Omental fat pad (tissue), 4 donors: ENCODE data around the gene UBL4A. TPM values are rescaled to one million over a fixed set of nuclear protein-coding genes. Genes with fewer than 3 reads are reported as not detected.
A peak's percentile ranks its signal among the peaks of the same experiment; 100 is the strongest.

ENCODE experiments used
- ATAC-seq: fragments of 150-250 bp; one replicate; pipeline ENCODE4 v1.9.1; 2016; ENCODE audit warnings: mild to moderate bottlenecking, moderate library complexity; ENCODE audit not compliant: low FRiP score
- DNase-seq: peaks from one replicate; pipeline ENCODE4 v3.0.0-alpha.2; 2019; ENCODE audit warnings: low spot score
- total RNA-seq, 4 donors: library from RNA; depleted of rRNA; stranded (reverse); fragments of >200 nt; gene quantifications; one replicate each; pipeline ENCODE4 v1.1.0, GENCODE V29; 2016
- TF ChIP-seq, protein P1 (sequence below), 3 donors: fragments of 450-650 bp; IDR thresholded peaks; one replicate each; pipeline ENCODE4 v1.5.1; 2016 to 2017; ENCODE audit warnings: antibody characterized with exemption in 3 of 3, mild to moderate bottlenecking in 3 of 3, moderate library complexity in 2 of 3

UBL4A gene
- total RNA-seq, 4 donors from 2014 or later: 21.3 to 43.0 (median 34.0) TPM

DNA sequence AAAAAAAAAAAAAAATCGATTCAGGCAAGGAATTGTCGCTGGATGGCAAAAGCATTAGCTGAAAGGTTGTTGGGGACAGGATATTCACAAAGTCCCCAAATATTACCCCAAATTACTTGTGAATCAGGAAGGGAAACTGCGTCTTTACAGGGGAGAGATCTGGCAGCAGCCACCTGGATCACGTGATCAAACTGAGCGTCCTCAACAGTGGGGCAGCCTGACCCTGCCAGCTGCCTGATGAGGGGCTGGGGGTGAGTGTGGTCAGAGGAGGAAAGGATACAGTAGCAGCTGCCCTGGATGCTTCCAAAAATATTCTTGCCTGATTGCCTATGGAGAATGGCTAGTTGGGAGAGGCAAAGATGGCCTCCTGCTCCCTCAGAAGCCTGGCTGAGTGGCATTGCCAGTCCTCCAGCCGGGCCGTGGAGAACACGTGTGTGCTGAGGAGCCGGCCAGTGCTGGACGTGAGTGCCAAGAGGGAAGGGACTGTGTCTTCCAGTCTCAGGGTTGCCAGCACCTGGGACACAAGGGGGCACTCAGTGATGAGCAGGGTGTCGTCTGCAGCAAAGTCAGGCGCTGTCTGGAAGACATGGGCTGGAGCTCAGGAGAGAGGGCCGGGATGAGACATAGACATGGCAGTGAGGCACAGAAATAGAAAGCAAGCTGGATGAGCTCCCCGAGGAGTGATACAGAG is 4.4 kb downstream of the UBL4A start:
- DNase-seq (no peak), ATAC-seq (no peak)
- TF ChIP-seq, protein P1, sequence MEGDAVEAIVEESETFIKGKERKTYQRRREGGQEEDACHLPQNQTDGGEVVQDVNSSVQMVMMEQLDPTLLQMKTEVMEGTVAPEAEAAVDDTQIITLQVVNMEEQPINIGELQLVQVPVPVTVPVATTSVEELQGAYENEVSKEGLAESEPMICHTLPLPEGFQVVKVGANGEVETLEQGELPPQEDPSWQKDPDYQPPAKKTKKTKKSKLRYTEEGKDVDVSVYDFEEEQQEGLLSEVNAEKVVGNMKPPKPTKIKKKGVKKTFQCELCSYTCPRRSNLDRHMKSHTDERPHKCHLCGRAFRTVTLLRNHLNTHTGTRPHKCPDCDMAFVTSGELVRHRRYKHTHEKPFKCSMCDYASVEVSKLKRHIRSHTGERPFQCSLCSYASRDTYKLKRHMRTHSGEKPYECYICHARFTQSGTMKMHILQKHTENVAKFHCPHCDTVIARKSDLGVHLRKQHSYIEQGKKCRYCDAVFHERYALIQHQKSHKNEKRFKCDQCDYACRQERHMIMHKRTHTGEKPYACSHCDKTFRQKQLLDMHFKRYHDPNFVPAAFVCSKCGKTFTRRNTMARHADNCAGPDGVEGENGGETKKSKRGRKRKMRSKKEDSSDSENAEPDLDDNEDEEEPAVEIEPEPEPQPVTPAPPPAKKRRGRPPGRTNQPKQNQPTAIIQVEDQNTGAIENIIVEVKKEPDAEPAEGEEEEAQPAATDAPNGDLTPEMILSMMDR (IDR thresholded peaks at IDR 0.05): no peak

DNA sequence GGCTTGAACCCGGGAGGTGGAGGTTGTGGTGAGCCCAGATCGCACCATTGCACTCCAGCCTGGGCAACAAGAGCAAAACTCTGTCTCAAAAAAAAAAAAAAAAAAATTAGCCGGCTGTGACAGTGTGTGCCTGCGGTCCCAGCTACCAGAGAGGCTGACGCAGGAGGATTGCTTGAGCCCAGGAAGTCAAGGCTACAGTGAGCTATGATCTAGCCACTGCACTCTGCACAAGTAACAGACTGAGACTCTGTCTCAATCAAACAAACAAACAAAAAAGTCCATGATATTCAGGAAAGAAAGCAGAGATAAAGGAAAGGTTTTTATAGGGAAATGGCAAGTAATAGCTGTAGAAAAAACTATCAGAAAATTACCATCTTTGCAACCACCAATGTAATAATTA is 5.2 kb downstream of the UBL4A start:
- TF ChIP-seq, protein P1 (IDR thresholded peaks at IDR 0.05): no peak
- ATAC-seq: no peak
- no peak for DNase-seq

DNA sequence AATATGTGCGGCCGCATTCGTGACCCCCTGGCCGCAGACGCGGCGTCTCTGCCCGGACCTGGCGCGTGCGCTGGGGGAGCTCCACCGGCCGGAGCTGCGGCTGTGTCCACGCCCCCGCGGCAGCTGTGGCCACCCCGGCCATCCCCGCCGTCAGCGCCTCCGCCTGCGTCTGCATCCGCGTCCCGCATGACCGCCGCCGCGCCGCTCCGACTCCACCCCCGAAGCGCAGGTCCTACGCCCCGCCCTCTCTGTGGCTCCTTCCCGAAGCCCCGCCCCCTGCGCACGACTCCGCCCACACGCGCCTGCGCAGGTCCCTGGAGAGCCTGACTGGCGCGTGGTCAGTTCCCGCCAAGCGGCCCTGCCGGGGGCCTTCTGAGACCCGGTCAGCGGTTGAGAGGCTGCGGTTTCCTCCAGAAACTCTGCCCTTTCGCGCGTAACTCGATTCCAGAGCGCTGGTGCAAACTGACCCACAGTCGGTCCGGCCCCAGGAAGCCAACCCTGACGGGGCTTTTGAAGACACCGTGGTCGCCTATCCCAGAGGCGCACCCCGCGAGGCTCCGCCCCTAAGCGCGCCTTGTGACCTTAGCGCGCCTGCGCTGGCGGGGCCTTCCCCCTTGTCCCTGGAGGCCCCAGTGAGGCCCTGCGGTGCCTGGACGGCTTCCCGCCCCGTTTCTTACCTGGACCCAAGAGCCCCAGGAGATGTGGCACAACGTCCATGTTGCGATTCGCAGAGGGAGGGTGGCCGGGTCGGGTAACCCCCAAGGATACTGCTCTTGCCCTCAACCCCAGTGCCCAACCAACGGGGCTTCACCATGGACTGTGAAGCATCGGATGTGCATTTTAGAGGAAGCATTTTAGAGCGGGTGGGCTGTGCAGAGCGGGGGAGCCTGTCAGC is 7.4 kb downstream of the UBL4A start, which contains the start of gene LAGE3:
TSS of gene LAGE3 (minus strand) at position 554 of the 895 bp plus-strand sequence. CDS start at position 188, 366 bp downstream.
- DNase-seq: peak; percentile 82
- TF ChIP-seq, protein P1 (IDR thresholded peaks at IDR 0.05): no peak
- ATAC-seq: peak; percentile 94

DNA sequence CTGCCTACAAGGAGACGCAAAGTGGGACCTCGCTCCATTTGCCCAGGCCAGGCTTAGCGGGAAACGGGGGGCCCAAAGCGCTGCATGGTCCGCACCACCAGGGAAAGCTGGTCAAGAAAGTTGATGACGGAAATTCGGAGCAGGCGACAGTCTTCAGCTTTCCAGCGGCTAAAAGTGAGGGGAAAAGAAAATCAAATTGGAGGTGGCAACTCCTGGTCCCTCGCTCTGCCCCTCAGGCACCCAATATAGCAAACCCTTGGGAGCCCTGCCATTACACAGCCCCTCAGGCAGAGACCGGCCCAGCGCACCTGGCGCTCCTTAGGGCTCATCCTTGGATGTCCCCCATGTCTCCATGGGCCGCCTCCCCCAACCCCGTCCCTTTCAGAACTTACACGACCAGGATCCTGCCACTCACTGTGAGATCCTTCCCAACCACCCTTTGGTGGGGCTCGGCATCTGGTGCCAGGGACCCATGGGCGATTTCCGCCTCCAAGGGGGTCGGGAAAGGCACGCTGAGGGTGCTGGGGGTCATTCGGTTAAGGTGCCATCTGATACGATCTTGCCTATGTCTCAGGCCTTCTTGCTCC is 8.4 kb downstream of the UBL4A start:
- ATAC-seq (no peak), DNase-seq (no peak)
- TF ChIP-seq, protein P1 (IDR thresholded peaks at IDR 0.05): no peak

DNA sequence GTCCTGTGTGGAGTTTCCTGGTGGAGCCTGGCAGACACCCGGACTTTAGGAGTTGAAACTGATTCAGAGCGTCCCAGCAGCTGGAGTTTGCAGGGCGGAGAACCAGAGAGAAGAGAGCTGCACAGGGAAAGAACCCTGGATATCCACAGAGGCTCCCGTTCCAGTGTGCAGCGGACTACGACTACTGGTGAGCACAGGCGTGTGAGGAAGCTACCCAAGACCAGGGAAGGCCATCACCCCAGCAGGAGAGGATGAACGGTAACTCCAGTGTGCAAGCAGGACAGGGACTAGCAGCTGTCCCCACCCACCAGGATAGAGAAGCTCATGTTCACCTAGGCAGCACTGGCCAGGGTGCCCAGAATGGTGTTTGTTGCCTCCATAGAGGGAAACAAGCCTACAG is 9.6 kb downstream of the UBL4A start:
- TF ChIP-seq, protein P1 (IDR thresholded peaks at IDR 0.05): no peak
- ATAC-seq (no peak), DNase-seq (no peak)

DNA sequence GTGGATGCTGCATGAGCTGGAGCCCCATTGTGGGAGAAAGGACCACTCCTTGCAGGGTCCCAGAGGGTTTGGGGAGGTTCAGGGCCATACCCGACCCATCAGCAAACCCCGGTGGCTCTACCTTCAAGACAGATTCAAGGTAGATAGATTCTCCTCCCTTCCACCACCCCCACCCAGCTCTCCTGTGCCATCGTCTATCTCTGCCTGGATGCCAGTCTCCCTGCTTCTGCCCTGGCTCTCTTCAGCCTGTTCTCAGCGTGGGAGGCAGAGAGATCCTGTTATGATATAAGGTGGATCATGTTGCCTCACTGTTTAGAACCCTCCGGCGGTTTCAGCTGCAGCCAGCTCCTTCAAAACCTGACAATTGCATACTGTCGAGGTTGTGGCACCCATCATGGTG is 12.7 kb downstream of the UBL4A start:
- TF ChIP-seq, protein P1 (IDR thresholded peaks at IDR 0.05): no peak
- DNase-seq (no peak), ATAC-seq (no peak)
